Endometrial microvascular endothelial cells (primary cell): ENCODE measurements around the gene BRINP3. TPM values are rescaled to one million over a fixed set of nuclear protein-coding genes. Genes with fewer than 3 reads are reported as not detected.

Source experiments
- in situ Hi-C: cut with HindIII; loops from 2 replicates; pipeline ENCODE4 v1.10.0; 2017; ENCODE audit warnings: low sequenced_read_pairs, low pct_unique_long_range_greater_than_20kb; ENCODE audit errors: inconsistent ontology term
- total RNA-seq: library from RNA; depleted of rRNA; stranded (reverse); fragments of >200 nt; gene quantifications from one replicate; pipeline ENCODE4 v1.2.3, GENCODE V29; 2015; ENCODE audit errors: inconsistent ontology term

BRINP3 gene
- total RNA-seq, 1 donor from 2014 or later: not detected

DNA sequence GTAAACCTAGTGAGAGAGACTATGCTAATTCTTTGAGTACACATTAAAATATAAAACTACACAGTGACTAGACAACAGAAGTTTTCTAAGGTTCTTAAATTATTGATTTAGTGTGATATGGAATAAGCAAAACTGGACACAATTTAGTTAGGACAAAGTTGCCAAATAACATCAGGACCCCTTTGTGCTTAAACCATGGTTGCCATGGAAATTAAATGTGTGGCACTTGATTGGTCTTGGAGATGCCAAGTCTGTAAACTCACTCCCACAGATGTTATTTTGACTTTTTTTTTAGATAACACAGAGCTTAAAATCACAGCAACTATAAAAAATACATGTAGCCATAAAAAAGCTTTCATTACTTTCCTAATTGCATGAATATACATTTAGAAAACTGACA lies 234.6 kb downstream of the BRINP3 start:
- in situ Hi-C loops: no loop called here

DNA sequence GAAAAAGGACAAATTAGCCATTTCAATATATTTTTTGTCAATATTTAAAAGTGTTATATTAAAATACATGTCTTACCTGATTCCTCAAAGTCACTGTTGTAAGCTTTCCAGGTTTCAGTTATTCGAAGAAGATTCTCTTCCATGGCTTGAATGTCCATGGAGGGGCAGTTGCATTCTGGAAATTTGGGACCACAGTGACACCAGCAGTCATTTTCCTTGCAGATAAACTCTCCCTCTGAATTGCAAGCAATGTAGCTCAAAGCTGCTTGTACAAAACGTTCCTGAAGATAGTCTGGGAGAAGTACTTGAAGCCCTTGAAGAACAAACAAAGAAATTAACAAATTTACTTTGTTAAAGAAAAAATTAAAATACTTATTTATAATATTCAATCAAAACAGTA lies 251.7 kb downstream of the BRINP3 start:
- in situ Hi-C loops: no loop called here

DNA sequence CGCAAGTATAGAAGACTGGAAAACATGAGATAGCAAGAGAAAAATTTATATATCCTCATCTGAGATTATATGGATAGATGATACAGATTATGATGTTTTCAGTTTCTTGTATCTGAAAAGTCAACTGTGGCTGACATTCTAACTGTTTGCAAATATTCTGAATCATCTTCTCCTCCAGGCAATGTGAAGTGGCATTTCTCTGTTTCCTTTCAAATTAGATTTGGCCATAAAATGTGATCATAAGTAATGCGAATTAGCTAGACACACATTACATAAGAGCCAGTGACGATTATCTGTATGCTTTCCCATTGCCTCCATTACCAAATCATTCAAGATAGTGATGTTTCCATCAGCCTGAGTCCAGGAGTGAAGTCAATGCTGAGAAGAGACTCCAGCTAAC lies 265.2 kb downstream of the BRINP3 start:
- in situ Hi-C loops: no loop called here

DNA sequence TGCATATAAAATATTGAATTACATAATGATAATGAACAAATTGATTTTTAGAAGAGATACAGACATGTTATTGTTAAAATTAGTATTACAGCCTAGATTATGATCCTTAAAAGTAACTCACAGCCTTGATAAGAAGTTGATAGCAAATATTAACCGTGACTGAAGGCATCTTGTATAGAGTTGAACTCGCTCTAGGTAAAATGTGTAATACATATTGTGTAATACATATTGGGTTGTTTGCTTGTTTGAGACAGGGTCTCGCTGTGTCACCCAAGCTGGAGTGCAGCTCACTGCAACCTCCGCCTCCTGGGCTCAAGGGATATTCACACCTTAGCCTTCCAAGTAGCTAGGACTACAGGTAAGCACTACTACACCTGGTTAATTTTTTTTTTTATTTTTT lies 269.9 kb downstream of the BRINP3 start:
- in situ Hi-C loops: no loop called here

DNA sequence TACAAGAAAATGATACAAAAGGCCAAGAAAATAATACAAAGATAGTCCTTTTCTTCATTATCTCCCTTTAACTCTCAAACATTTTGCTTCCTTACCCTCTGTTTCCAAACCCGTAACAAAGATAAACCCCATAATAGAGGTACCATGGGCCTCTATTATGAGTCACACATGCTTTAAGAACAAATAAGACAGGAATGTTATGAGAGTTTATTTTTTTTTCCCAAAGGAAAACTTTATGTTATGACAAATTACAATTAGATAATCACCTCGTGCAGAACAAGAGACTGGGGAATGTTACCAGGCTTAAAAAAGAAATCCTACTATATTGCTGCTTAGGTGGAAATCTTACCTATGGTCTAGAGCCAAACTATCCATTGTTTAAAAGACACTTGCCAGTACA lies 272.0 kb downstream of the BRINP3 start:
- in situ Hi-C loops: no loop called here

DNA sequence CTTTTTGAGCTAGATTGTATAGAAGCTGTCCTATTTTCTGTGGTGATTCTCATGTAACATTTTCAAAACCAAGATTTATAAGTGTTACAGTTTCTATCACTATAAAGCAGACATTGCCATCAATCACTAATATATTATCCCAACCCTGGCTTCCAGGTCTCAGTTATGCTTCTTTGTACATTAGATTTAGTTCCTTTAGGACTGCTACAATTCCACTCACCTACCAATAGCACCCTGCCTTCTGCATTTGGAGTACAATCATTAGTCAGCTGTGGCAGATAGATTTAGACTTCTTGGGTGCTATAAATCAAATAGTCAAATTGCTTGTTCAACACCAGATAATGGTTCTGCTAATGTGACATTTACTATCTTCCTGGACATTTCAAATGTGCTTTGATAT lies 281.6 kb downstream of the BRINP3 start:
- in situ Hi-C loops: no loop called here

DNA sequence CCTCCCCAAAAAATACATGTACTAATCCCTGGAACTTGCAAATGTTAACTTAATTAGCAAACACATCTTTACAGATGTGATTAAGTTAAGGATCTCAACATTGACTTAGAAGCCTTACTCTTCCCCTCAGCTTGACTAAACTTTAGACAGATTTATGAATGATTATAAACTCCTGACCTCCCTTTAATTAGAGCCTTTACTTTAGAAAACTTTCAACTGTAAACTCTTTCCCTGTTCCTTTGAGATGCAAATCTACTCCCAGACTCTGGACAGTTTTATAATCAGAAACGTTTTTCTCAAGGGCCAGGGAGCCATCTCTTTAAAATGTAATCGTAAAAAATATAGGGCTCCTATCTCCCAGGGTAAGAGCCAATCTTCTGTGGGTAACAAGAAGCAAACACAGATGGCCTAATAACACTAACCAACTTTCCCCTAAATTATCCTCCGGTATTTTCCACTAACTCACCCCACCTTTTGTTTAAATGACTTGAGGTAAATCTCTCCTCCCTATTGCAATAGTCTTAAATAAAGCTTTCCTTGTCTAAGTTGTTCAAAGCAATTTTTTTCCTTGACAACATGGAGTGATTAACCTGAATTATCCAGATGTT lies 284.1 kb downstream of the BRINP3 start:
- in situ Hi-C loops: no loop called here

DNA sequence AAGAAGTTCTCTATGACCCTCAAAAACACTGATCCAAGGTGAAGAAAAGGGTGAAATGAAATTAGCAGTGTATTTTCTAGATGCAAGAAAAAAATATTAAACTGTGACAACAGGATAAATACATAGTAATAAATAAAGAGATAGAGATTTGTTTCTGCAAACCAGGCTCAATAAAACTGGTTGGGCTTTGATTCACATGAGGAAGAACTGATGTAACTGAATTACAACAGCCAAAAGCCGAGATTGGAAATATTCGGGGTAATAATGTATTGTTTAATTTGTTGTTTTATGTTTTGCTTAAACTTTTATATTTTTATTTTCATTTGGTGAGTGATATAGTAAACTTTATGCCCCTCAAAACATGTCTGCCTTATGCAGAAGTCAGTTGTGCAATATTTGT lies 285.0 kb downstream of the BRINP3 start:
- in situ Hi-C loops: no loop called here

DNA sequence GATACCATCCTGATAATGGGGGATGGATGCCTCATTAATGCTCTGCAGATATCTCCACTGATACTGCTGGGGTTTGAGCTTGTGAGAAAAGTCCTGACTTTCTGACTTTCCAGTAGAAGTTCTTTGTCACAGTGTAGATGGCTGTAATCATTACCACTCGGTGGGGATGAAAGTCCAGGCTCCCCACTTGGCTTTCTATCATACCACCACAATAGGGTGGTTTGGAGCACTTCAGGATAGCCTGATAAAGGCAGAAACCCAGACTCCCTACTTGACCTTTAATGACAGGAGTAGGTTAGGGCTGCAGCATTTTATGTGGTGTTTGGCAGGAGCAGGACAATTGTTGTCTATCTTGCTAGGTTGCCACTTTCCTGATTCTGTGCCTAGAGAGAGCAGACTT lies 294.1 kb downstream of the BRINP3 start:
- in situ Hi-C loops: no loop called here

DNA sequence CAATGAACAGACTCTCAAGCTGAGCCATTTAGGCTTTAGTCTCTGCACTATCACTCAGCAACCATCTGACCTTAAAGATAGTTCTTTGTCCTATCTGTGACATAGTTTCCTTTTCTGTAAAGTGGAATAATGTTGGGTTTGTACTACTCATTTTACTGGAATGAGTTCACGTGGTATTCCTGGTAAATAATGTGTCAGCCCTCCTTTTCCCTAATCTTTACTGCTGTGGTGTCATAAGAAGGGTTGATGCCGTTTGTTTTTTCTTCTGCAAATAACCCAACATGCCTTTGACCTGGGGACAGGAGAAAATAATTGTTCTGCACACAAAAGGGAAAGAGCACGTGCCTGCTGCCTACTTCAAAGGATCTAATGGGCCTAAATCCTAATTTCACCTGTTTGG lies 297.8 kb downstream of the BRINP3 start:
- in situ Hi-C loops: no loop called here

DNA sequence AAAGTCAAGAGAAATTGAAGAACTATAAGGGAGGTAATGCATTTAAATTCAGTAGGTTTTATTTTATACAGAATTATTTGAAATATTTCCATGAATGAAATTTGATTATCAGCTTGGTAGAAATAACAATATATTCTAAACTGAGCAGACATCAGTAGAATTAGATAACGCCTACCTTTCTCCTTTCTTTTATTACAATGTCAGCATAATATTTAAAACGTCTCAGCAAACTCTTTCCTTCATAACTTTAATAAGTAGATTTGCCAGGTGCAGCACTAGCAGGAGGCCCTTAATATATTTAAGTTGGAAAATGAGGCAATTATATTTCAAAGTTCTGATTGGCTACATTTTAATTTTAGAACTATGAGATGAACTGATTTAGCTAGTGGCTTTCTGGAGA lies 298.8 kb downstream of the BRINP3 start:
- in situ Hi-C loops: no loop called here

DNA sequence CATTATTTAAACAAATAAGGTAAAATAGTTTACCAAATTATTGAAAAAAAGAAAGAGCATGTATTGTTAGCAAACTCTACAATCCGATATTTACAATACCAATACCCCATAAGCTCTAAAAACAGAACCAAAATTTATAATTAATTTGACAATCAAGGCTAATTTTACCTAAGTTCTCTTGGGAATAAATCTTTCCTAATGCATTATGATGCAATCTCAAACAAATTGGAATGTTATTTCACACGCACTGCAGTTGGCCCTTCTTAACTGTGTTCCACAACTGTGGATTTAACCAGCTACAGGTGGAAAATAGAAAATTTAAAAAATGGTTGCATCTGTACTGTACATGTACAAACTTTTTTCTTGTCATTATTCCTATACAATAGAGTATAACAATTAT lies 300.1 kb downstream of the BRINP3 start:
- in situ Hi-C loops: no loop called here

DNA sequence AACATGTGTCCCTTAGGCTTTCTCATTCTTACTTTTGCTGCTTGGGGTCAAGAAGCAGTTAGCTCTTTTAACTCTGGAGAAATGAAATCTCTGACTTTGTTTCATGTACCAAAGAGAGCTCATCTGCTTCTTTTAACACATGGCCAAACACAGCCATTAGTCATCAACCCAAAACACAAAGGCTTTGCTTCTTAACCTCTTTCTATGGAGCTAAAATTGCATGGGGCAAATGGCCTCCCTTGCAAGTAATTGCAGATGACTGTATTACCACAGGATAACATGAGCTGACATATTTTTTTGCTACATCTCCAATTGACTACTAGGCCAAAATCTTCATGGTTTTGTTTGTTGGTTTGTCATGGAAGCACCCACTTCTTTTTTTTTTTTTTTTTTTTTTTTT lies 300.9 kb downstream of the BRINP3 start:
- in situ Hi-C loops: no loop called here

DNA sequence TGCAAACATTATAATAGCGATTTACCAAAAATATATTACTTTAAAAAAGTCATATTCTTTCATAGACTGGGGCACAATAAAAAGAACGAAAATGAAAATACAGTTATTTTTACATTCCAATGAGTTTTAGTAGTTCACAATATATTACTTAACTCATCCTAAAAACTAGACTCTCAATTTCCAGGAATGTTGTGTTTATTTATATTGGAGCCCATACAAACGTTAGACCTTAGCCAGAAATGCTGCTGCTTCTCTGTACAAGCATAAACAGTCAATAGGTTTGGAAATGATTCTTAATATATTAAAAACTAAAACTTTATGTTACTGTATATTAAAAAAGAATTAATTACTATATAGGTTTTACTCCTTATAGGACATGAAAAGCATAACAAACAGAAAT lies 302.3 kb downstream of the BRINP3 start:
- in situ Hi-C loops: no loop called here

DNA sequence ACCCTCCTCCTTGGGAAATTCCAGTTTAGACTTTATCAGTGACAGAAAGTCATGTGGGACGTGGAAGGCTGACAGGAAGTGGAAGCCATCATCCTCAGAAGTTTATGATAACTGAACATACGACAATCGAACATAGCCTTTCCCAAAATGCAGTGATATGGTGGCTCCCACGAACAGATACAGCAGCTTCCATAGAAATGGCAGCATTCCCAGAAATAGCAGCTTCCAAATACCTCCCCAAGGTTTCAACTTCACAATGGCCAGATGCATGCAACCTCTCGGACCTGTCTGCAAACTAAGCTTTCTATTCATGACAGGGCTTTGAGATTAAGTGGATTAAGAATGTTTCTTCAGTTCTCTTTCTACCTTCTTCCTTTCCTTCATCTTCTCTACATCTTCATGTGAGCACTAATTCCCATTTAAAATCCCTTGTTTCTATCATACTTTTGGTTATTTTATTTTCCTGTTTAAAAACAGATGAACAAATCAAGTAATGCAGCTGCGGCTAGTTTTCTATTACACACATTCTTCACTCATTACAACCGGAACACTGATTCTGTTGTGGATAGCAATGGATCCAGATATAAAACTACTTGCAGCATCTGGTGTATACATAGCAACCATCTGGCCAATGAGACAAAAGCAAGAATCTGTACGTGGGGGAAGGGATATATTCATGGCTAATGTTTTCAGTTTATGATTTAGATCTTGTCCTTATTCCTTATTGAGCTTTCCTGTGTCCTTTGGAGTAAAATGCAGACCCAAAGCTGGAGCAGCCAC lies 304.8 kb downstream of the BRINP3 start:
- in situ Hi-C loops: no loop called here

DNA sequence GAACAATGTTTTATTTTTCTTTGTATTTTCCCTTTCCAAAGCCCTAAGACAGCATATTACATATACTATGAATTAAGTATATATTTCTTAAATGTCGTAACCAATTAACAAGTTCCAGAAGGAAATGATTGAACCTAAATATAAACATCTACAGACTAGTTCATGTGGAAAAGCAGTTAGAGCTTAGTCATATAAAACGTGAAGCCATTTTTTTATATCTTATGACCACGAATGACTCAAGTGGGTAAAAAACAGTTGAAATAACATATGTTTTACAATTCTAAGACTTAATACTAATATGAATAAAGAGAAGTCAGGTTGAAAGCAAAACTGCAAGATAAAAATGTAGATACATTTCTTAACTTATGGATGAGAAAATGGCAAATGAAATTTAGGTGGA lies 307.3 kb downstream of the BRINP3 start:
- in situ Hi-C loops: no loop called here

DNA sequence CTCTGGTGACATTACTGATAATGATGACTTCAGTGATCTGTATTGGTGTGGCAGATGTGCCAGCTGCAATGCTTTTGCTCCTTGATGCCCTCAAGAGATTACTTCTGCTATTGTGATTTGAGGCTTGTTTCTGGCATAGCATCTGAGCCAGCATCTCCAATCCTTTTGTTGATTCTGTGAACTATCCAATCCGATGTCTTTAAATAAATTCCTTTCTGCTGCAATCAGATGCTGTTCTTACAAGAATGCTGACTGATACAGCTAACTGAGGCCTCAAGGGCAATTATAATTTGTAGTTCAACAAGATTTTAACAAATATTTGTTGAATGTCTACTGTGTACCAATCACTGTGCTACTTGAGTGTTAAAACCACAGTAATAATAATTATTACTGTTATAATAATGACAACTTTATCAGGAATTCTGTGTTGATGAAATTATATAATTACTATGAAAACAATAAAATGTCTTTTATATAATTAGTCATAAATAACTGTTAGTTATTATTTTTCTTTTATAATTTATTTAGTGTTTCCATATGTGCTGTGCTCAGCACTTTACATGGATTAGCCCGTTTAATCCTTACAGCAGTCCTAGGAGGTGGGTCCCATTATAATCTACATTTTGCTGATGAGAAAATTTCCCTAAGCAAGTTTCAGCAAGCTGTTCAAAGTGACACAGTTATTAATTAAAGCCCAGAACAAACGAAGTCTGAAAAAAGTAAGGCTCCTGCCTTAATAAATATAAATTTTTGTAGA lies 308.2 kb downstream of the BRINP3 start:
- in situ Hi-C loops: no loop called here

DNA sequence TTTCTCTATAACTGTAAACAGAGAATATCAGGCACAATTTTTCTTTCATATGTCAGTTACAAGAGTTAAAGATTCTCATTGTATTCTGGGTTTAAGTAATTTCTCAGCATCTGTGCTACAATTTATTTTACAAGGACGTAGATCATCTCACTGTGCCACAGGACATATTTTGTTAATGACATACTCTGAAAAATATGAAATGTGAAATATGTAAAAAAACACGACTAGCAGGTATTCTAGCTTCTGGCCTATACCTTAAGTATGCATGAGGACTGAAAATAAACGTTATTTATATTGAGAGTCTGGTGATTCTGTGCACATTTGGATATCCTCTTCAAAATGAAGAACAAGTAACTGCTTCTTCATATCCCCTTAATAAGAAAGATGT lies 308.8 kb downstream of the BRINP3 start:
- in situ Hi-C loops: no loop called here

DNA sequence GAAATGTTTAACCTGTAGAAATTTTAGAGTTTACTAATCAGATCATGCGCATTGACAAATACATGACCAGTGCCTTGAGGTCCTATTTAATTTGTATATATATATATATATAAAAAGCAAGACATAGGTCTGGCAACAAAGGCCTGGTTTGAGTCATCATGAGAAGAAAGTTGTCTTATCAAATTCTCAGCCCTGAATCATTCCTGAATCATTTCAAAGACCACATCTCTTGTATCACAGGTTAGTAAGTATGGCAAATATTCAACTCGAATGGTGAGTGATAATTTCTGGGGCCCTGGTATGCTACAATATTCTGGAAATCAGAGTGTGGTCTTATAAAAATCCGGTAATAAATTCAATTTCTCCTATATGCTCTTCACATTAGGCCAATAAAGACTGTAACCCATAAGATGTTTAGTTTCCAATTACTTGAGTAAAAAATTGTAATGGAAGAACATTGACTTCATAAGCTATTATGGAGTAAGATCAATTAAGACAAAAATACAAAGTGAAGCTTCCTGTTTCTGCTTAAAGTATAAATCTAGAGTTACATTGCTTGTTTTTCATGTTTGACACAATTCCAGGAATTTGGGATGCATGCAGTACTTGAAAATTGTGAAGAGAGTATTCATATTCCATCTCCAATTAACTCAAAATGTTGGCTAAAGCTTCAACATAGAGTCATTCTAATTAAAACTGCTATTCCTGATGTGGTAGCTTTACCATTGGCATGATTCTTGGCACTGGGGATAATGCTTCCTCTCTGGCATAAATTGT lies 309.4 kb downstream of the BRINP3 start:
- in situ Hi-C loops: no loop called here
